ENCODE results near the gene SUN1.
"Not testable (repeated sequence)": the region's sequence is repeated elsewhere in the genome, so short reads cannot be mapped to it uniquely, and the experiment has no call there.

Gene SUN1

GRCh38 chr7:835021-835420 lies 2.7 kb downstream of the SUN1 start:
- DNase-seq: no peak

GRCh38 chr7:835485-836401 lies 3.5 kb downstream of the SUN1 start:
- DNase-seq: no peak

GRCh38 chr7:836429-836828 lies 4.2 kb downstream of the SUN1 start:
- DNase-seq: no peak

- no peak for DNase-seq
These were observed 4.7 kb downstream of the SUN1 start for GRCh38 chr7:837001-837400.

GRCh38 chr7:840001-840600 lies 7.8 kb downstream of the SUN1 start:
- DNase-seq: no peak

GRCh38 chr7:841943-842342 lies 9.7 kb downstream of the SUN1 start:
- no peak for DNase-seq

- DNase-seq: no peak
These were observed 10.3 kb downstream of the SUN1 start for GRCh38 chr7:842431-843031.

- no peak for DNase-seq
These were observed 11.0 kb downstream of the SUN1 start for GRCh38 chr7:843230-843629.

- DNase-seq: no peak
These were observed 11.8 kb downstream of the SUN1 start for GRCh38 chr7:844043-844442.

- no peak for DNase-seq
These were observed 12.2 kb downstream of the SUN1 start for GRCh38 chr7:844514-844913.

GRCh38 chr7:845091-845490 lies 12.8 kb downstream of the SUN1 start:
- no peak for DNase-seq

- DNase-seq: no peak
These were observed 13.5 kb downstream of the SUN1 start for GRCh38 chr7:845731-846130.

GRCh38 chr7:846958-847650 lies 14.8 kb downstream of the SUN1 start:
- DNase-seq: not testable (repeated sequence)

- not testable (repeated sequence) for DNase-seq
These were observed 15.5 kb downstream of the SUN1 start for GRCh38 chr7:847728-848127.

GRCh38 chr7:849145-849544 lies 16.9 kb downstream of the SUN1 start:
- no peak for DNase-seq

GRCh38 chr7:849781-850180 lies 17.5 kb downstream of the SUN1 start:
- DNase-seq: no peak

- no peak for DNase-seq
These were observed 18.9 kb downstream of the SUN1 start for GRCh38 chr7:851204-851603.

- no peak for DNase-seq
These were observed 21.3 kb downstream of the SUN1 start for GRCh38 chr7:853366-854117.

- no peak for DNase-seq
These were observed 22.0 kb downstream of the SUN1 start for GRCh38 chr7:854118-854775.

GRCh38 chr7:855686-856369 lies 23.6 kb downstream of the SUN1 start:
- no peak for DNase-seq

- DNase-seq: no peak
These were observed 24.3 kb downstream of the SUN1 start for GRCh38 chr7:856444-857095.

Measured in NCI-H1048 (cell line).